Sciatic nerve (tissue), 2 donors: ENCODE measurements around the gene SMYD1. TPM values are rescaled to one million over a fixed set of nuclear protein-coding genes. Genes with fewer than 3 reads are reported as not detected.

Experiments
- ATAC-seq: fragments of 200-7000 bp; cut with Tn5 transposase; one replicate; pipeline ENCODE4 v1.9.1; 2020; ENCODE audit warnings: mild to moderate bottlenecking, moderate library complexity
- DNase-seq: peaks from one replicate; pipeline ENCODE4 v3.0.0-alpha.2; 2020; ENCODE audit warnings: low spot score
- intact Hi-C: fragments of 100-400 bp; cut with DNase I; formaldehyde crosslinking; loops from one replicate; pipeline ENCODE4 v1.14.2; 2022
- total RNA-seq: library from RNA; stranded (reverse); fragmentation: NEBNext Ultra II Directional; extraction: Animal tissue kit (Norgen Biotek cat#: 25700); gene quantifications from one replicate; pipeline ENCODE4 v1.2.1, GENCODE V29; 2021
- donor health status: DM: no; HTN: no; CAD: no.
- donor health status: DM: no; HTN: no; CAD: no.

SMYD1 gene
- total RNA-seq, 1 donor from 2014 or later = 0.49 TPM

GRCh38 chr2:88114889-88115288 lies 47.3 kb downstream of the SMYD1 start:
- DNase-seq (no peak), ATAC-seq (peak; percentile 39)
- intact Hi-C loops = no loop called here

DNA sequence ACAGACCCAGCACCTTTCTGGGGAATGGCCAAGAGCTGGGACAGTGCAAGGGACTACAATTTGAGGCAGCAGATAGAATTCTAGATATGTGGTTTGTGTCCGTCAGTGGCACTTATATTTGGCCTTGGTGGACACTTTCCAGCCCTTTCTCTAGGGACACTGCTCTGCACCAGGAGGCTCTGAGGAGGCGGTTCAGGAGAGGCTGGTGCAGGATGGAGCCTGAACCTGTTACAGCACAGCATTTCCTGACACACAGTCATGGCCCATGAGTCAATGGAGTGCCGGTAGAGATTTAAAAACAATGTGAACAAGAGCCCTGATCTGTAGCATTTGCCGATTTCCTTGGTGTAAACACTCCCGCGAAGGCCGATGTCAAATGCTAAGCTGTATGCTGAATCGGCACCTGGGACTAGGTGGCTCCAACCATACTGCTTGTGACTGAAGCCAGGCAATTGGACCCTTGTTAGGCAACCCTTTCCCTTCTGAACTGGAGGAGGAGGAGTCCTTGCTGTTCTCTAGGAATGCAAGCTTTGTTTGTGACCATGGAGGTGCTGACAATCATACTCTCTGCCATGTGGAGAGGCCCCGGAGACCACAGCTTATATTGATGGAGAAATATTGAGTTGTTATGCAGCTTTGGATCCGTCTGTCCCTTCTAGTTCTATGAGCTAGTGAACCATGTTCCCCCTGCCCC lies 48.3 kb downstream of the SMYD1 start:
- ATAC-seq = no peak
- intact Hi-C loops = no loop called here
- DNase-seq = no peak

DNA sequence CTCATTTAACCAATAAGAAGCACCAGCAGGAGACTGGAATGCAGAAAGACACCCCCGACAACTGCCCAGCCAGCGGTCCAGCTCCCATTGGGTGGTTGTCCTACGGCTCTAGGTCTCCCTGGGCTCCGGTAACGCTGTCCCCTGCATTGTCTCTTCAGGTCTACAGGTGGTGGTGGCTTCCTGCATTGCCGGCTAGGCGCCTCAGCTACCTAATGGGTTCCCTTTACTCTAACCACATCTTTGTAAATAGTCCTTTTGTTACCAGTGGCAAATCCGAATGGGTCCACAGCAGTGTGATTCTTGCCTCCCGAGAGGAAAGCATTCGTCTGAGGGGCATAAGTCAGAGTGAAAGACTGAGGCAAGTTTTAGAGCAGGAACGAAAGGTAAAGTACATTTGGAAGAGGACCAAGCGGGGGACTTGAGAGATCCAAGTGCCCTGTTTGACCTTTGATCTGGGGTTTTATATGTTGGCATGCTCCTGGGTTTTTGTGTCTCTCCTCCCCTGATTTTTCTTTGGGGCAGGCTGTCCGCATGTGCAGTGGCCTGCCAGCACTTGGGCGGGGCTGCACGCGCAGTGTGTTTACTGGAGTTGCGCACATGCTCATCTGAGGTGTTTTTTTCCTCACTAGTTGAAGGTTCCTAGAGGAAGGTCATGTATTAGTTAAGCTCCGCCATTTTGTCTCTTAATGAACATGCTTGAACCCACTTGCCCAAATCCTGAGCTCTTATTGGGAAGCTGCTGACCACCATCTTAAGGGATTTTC lies 49.2 kb downstream of the SMYD1 start:
- intact Hi-C loops = no loop called here
- DNase-seq = no peak
- no peak for ATAC-seq

GRCh38 chr2:88117973-88118372 lies 50.3 kb downstream of the SMYD1 start:
- no peak for DNase-seq
- intact Hi-C loops = no loop called here
- no peak for ATAC-seq

DNA sequence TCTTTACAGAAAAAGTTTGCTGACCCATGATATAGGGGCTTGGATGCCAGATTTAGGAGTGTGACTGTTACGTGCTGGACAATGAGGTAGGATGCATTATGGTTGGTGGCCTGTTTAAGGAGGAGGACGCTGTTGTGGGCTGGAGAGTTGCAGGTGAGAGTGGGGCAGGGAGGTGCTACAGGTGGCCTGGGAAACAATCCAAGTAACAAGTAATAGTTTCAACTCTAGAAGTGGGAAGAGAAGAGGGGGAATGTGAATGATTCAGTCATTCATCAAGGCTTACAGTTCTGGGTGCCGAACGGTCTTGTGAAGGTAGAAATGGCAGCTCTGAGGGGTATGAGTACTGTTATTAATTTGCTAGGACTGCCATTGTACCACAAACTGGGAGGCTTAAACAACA lies 54.1 kb downstream of the SMYD1 start:
- intact Hi-C loops = no loop called here
- no peak for DNase-seq
- no peak for ATAC-seq

- intact Hi-C loops = no loop called here
- DNase-seq (no peak), ATAC-seq (no peak)
Observed at GRCh38 chr2:88122141-88122884, 54.7 kb downstream of the SMYD1 start.

DNA sequence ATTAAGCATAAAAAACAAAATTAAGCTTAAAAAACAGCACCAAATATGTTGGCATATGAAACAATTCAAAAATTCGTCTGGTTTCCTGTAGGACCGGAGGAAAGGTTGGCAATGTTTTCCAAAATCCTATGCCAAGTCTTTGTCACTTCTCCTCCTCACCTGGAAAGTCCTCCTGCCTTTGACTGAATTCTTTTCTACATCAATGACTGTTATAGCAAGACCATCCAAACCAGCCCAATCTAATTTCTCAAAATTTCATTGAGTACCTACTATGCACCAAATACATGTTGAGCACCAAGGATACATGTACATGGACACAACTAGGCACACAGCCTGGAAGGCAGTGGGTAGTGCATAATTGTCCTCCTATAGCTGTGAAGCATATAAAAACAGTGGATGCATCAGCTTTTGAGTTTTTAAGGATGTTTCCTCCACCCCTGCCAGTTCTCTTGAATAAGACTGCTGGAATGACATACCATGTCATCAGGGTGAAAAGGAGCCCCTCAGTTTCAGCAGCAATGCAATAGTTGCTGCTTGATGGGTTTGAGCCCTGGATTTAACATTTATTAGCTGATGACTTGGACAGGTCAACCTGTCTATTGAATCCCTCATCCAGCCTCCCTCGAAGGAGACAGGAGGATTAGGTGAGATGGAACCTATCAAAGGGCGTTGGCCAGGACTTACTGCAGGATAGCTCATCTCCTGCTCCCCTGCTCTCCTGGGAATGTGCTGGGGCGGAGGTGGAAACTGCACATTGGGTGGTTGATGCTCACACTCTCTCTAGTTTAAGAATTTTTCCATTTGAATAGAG lies 55.7 kb downstream of the SMYD1 start:
- ATAC-seq (no peak), DNase-seq (no peak)
- intact Hi-C loops = no loop called here

- intact Hi-C loops = no loop called here
- ATAC-seq (no peak), DNase-seq (no peak)
Observed at GRCh38 chr2:88123975-88124917, 56.6 kb downstream of the SMYD1 start.

DNA sequence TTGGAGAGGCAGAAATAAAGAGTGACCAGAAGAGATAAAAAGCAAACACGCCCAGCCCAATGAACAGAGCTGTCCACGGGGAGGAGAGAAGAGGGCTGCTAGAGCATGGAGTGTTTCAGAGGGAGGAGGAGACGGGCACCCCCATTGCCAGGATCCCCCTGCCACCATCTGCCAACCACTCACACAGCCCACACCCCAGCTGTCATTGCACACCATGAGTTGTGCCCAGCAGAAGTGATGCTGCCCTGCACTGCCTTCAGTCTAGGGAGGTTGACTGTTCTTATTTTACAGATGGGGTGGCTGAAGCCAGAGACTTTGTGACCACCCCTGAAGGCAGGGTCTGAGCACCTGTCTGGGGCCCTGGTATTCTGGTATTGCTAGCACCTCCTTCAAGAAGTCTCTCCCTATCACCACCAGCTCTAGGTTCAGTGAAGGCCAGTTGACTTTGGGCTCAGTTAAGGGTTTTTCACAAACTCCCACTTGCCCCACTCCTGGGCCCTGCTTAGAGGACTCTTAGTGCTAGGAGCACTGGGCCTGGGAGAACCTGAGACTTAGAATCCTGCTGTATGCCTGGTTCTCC lies 57.8 kb downstream of the SMYD1 start:
- intact Hi-C loops = no loop called here
- no peak for DNase-seq
- ATAC-seq = no peak

DNA sequence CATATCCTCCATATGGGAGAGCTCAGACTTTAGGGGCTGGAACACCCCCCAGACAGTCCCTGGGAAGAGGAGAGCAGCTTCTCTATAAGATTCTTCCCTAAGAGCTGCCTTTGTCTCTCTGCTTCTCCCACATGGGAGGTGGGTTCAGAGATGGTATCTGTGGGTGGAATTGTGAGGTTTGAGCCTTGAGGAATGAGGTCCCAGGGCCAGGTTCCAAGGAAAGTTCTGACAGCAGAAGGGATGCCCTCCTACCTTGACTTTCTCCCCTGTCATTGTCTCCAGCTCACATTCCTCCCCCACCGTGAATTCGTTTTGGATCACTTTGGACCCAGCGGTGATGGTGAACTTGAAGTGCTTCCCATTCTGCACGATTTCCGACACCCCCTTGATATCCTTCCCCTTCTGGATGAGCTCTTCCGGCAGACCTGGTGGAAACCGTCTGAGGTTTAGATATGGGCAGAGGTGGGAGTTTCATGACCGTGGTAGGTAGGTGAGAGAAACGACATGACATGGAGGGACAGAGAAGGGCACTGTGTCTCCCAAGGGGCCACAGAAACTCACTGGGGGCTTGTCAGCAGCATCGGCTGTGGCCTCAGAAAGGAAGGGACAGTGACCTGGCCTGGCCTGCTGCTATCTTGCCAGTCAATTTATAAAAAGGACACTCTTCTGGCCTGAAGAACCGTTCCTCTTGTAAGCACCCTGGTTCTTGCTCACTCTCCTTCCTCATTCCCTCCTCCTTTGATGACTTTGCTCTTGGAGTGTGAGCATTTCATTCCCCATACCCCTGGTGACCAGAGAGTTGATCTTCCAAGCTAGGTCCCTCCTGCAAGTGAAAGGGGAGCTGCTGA lies 58.5 kb downstream of the SMYD1 start:
- intact Hi-C loops = no loop called here
- no peak for ATAC-seq
- DNase-seq = no peak

- intact Hi-C loops = no loop called here
- ATAC-seq = no peak
- DNase-seq = no peak
Observed at GRCh38 chr2:88126772-88127637, 59.4 kb downstream of the SMYD1 start.

GRCh38 chr2:88127638-88127887 lies 59.9 kb downstream of the SMYD1 start:
- ATAC-seq (no peak), DNase-seq (no peak)
- intact Hi-C loops = no loop called here

DNA sequence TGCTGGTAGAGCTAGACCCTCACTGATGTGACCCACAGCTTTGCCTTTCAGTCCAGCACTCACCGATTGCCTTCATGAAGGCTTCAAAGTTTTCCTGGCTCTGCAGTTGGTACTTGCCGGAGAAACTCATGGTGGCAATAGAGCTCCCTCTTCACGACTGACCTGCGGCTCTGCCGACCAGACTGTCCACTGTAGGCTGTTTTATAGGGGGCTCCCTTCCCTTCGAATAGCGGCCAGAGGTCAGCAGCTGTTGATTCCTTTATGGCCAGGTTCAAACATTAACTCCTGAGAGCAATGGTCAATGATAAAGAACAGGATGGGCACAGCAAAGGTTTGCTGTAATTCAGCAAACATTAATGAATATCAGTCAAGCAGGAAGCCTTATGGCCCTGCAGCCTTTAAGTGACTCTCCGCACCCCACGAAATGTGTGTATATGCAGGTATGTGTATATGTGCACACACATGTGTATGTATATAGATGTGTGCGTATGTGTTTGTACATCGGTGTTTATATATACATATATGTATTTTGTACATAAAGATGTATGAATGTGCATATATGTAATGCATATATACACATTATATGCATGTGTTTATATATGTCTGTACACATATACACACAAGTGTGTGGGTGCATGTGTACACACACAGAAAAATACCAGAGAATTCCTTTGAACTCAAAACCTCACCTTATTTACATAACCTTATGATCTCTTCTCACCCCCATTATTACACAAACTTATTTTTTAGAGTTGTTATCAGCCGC lies 60.4 kb downstream of the SMYD1 start, which contains the start of gene FABP1:
FABP1 (minus strand) TSS at position 175 of the 766 bp plus-strand sequence; CDS start at position 130, 45 bp downstream.
- ATAC-seq = no peak
- DNase-seq = no peak
- intact Hi-C loops = no loop called here

DNA sequence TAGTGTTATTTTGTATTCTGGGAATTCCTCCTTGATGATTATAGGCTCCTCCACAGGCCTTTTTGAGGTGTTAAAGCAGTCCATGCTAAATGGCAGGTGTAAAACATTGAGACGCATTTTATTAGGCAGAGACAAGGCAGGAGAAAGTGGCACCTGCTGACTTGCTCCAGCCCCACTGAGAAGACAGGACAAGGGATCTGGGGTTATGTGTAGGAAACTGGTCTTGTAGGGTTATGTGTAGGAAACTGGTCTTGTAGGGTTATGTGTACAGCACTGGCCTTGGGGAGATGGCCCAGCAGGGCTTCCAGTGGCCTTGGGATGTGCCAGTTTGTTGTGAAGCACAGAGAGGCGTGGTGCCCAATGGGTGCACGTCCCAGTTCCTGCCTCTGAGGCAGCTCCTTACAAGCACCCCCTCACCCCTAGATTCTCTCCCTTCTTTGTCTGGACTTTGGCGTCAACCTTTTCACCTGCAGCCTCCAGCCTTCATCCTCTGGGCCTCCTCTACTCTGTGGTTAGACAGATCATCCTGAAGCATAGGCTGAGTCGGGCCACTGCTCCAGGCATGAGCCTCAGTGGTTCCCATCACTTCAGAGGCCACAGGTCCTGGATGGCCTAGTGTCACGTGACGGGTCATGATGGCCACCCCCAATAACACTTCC lies 61.2 kb downstream of the SMYD1 start:
- intact Hi-C loops = no loop called here
- DNase-seq (no peak), ATAC-seq (no peak)

DNA sequence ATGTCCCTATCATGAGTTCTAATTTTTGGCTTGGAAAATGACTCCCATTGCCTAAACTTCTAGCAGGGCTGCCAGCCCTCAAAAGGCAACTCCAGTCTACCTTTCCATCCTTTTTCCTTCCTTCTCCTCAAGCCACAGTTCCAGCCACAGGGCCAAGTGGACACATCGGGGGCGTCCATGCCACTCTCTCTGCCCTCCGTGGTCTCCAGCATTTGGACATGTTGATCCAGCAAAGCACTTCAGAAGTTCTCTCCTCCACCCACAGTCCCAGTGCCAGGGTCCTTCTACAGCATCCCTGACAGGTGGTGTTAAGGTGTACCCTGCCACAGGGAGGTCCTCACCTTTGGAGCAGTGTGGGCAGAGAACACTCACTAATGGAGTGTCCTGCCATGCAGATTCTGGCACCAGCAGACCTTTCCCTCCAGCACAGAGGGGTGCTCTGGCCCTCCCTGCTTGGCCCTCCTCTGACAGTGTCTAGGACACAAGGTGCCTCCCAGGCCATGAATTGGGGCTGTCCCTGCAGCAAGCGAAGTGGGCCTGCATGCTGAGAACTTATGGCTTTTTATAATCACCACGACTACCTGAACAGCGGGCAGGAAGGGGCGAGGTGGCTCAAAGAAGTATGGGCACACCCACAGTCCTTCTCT lies 61.8 kb downstream of the SMYD1 start:
- intact Hi-C loops = no loop called here
- no peak for ATAC-seq
- DNase-seq = no peak
